Upper lobe of right lung (tissue), 1 donor: ENCODE data around the gene CCDC40. TPM values are rescaled to one million over a fixed set of nuclear protein-coding genes. Genes with fewer than 3 reads are reported as not detected.

Experiments
- ATAC-seq: fragments of 200-7000 bp; cut with Tn5 transposase; one replicate; pipeline ENCODE4 v1.9.1; 2020; ENCODE audit warnings: mild to moderate bottlenecking, moderate library complexity
- DNase-seq: peaks from one replicate; pipeline ENCODE4 v3.0.0-alpha.2; 2020
- H3K27ac ChIP-seq: fragments of 200-600 bp; one replicate; pipeline ENCODE4 v1.8.0; 2022
- H3K27me3 ChIP-seq: fragments of 200-600 bp; one replicate; pipeline ENCODE4 v1.8.0; 2022; ENCODE audit warnings: mild to moderate bottlenecking
- H3K36me3 ChIP-seq: fragments of 200-600 bp; one replicate; pipeline ENCODE4 v1.8.0; 2022
- H3K4me1 ChIP-seq: fragments of 200-600 bp; one replicate; pipeline ENCODE4 v1.8.0; 2022
- H3K4me3 ChIP-seq: fragments of 200-600 bp; one replicate; pipeline ENCODE4 v1.8.0; 2022; ENCODE audit warnings: mild to moderate bottlenecking
- H3K9me3 ChIP-seq: fragments of 200-600 bp; one replicate; pipeline ENCODE4 v1.8.0; 2022
- intact Hi-C: fragments of 100-400 bp; cut with DNase I; formaldehyde crosslinking; loops from one replicate; pipeline ENCODE4 v1.11.0; 2022
- total RNA-seq: library from RNA; stranded (reverse); fragmentation: NEBNext Ultra II Directional; extraction: Animal tissue kit (Norgen Biotek cat#: 25700); gene quantifications from one replicate; pipeline ENCODE4 v1.2.1, GENCODE V29; 2021
- TF ChIP-seq, protein P1 (sequence below): fragments of 200-600 bp; IDR thresholded peaks from one replicate; pipeline ENCODE4 v1.8.0; 2022; ENCODE audit warnings: antibody characterized with exemption
- donor health status: DM: no; HTN: yes; CAD: no; lungs with severe emphysema.

Gene CCDC40
- total RNA-seq, 1 donor from 2014 or later, result 3.5 TPM

- Histone ChIP-seq H3K4me1 (peaks cover 23% of the 10 kb centered on the region), H3K36me3 (no peaks in the 10 kb centered on the region), H3K27me3 (no peaks in the 10 kb centered on the region), H3K27ac (no peak overlapping the region), H3K4me3 (no peak overlapping the region), H3K9me3 (no peaks in the 10 kb centered on the region)
- DNase-seq, result no peak
- intact Hi-C loops, result no loop called here
- TF ChIP-seq, protein P1, sequence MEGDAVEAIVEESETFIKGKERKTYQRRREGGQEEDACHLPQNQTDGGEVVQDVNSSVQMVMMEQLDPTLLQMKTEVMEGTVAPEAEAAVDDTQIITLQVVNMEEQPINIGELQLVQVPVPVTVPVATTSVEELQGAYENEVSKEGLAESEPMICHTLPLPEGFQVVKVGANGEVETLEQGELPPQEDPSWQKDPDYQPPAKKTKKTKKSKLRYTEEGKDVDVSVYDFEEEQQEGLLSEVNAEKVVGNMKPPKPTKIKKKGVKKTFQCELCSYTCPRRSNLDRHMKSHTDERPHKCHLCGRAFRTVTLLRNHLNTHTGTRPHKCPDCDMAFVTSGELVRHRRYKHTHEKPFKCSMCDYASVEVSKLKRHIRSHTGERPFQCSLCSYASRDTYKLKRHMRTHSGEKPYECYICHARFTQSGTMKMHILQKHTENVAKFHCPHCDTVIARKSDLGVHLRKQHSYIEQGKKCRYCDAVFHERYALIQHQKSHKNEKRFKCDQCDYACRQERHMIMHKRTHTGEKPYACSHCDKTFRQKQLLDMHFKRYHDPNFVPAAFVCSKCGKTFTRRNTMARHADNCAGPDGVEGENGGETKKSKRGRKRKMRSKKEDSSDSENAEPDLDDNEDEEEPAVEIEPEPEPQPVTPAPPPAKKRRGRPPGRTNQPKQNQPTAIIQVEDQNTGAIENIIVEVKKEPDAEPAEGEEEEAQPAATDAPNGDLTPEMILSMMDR, result no peak
- ATAC-seq, result no peak
Observed at GRCh38 chr17:80025140-80025539, 11.3 kb upstream of the CCDC40 start.

GRCh38 chr17:80025796-80026195 lies 10.6 kb upstream of the CCDC40 start:
- H3K4me1 ChIP-seq, result peaks cover 29% of the 10 kb centered on the region
- TF ChIP-seq, protein P1, result no peak
- no peak overlapping the region for H3K4me3 ChIP-seq
- ATAC-seq (no peak), DNase-seq (no peak)
- H3K27me3 ChIP-seq, result no peaks in the 10 kb centered on the region
- H3K36me3 ChIP-seq, result no peaks in the 10 kb centered on the region
- H3K9me3 ChIP-seq, result no peaks in the 10 kb centered on the region
- intact Hi-C loops, result no loop called here
- no peak overlapping the region for H3K27ac ChIP-seq

- H3K4me1 ChIP-seq, result peaks cover 32% of the 10 kb centered on the region
- DNase-seq (no peak), ATAC-seq (peak; percentile 6)
- no peaks in the 10 kb centered on the region for H3K36me3 ChIP-seq
- intact Hi-C loops, result no loop called here
- H3K9me3 ChIP-seq, result no peaks in the 10 kb centered on the region
- TF ChIP-seq, protein P1, result no peak
- no peak overlapping the region for H3K4me3 ChIP-seq
- no peak overlapping the region for H3K27ac ChIP-seq
- H3K27me3 ChIP-seq, result no peaks in the 10 kb centered on the region
Observed at GRCh38 chr17:80026359-80027042, 9.9 kb upstream of the CCDC40 start.

- H3K27ac ChIP-seq, result no peak overlapping the region
- no peak overlapping the region for H3K4me3 ChIP-seq
- ATAC-seq (no peak), DNase-seq (no peak)
- intact Hi-C loops, result no loop called here
- TF ChIP-seq, protein P1, result no peak
- H3K4me1 ChIP-seq, result peaks cover 32% of the 10 kb centered on the region
- no peaks in the 10 kb centered on the region for H3K27me3 ChIP-seq
- no peaks in the 10 kb centered on the region for H3K36me3 ChIP-seq
- no peaks in the 10 kb centered on the region for H3K9me3 ChIP-seq
Observed at GRCh38 chr17:80027043-80027435, 9.4 kb upstream of the CCDC40 start.

DNA sequence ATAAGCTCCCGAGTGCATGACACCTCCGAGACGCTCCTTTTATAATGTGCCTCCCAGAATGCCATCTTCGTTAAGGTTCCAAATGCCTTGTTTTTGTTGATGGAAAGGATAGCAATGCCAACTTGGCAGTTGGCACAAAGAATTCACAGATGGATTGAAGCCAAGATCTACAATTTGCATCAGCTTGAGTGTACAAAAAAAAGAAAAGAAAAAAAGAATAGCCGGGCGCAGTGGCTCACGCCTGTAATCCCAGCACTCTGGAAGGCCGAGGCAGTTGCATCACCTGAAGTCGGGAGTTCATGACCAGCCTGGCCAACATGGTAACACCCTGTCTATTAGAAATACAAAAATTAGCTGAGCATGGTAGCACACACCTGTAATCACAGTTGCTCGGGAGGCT lies 8.4 kb upstream of the CCDC40 start:
- H3K36me3 ChIP-seq, result no peaks in the 10 kb centered on the region
- H3K27me3 ChIP-seq, result no peaks in the 10 kb centered on the region
- peaks cover 32% of the 10 kb centered on the region for H3K4me1 ChIP-seq
- intact Hi-C loops, result no loop called here
- no peaks in the 10 kb centered on the region for H3K9me3 ChIP-seq
- H3K4me3 ChIP-seq, result no peak overlapping the region
- ATAC-seq (no peak), DNase-seq (no peak)
- H3K27ac ChIP-seq, result no peak overlapping the region
- TF ChIP-seq, protein P1, result no peak
